ENCODE data around the gene MALRD1. TPM values are rescaled to one million over a fixed set of nuclear protein-coding genes. Genes with fewer than 3 reads are reported as not detected.

Gene MALRD1
- total RNA-seq, 2 experiments from 2014 or later, result not detected

DNA sequence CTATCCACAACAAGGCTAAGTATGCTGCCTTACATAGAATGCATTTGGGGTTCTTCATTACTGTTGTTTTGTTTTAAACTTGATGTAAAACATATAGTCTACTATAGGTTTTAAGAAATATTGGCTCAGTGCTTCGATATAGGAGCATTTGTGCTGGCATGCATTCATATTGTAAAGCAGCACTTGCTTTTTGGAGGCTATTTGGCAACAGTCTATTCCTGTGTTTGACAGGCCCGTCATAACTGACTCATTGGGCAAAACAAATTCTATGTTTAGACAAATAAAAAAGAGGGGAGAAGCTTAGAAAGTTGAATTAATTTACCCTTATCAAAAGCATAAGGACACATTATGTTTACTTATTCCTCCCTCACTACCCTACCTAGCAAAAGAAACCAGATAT lies 729.2 kb downstream of the MALRD1 start:
- ChIA-PET POLR2A (no interaction called here), CTCF (no interaction called here)
- Mint-ChIP-seq H3K4me1 (ENCODE audit: low read depth) (no peaks in the 10 kb centered on the region), H3K27me3 (no peaks in the 10 kb centered on the region), H3K36me3 (ENCODE audit: low read depth) (no peaks in the 10 kb centered on the region), H3K27ac (no peak overlapping the region), H3K4me3 (no peak overlapping the region), H3K9me3 (peaks cover 2% of the 10 kb centered on the region)
- TF ChIP-seq, protein P1, sequence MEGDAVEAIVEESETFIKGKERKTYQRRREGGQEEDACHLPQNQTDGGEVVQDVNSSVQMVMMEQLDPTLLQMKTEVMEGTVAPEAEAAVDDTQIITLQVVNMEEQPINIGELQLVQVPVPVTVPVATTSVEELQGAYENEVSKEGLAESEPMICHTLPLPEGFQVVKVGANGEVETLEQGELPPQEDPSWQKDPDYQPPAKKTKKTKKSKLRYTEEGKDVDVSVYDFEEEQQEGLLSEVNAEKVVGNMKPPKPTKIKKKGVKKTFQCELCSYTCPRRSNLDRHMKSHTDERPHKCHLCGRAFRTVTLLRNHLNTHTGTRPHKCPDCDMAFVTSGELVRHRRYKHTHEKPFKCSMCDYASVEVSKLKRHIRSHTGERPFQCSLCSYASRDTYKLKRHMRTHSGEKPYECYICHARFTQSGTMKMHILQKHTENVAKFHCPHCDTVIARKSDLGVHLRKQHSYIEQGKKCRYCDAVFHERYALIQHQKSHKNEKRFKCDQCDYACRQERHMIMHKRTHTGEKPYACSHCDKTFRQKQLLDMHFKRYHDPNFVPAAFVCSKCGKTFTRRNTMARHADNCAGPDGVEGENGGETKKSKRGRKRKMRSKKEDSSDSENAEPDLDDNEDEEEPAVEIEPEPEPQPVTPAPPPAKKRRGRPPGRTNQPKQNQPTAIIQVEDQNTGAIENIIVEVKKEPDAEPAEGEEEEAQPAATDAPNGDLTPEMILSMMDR (IDR thresholded peaks at IDR 0.05), result no peak
- no peak for ATAC-seq (ENCODE audit: poor library complexity)
- no peak for DNase-seq
- Histone ChIP-seq H3K27ac (ENCODE audit: low read depth in 1 of 2, low read length in 2 of 2) (no peak overlapping the region), H3K4me3 (ENCODE audit: low read length) (no peak overlapping the region), H3K36me3 (ENCODE audit: insufficient read depth, low read length) (no peaks in the 10 kb centered on the region), H3K9me3 (ENCODE audit: control insufficient read depth in 1 of 2, insufficient read depth in 1 of 2, low read length in 2 of 2) (no peaks in the 10 kb centered on the region), H3K4me1 (ENCODE audit: insufficient read depth, low read length) (no peaks in the 10 kb centered on the region), H3K27me3 (ENCODE audit: control insufficient read depth in 1 of 2, insufficient read depth in 2 of 2, low read length in 2 of 2) (no peaks in the 10 kb centered on the region)
- intact Hi-C loops (cut with DNase I, micrococcal nuclease), result no loop called here

DNA sequence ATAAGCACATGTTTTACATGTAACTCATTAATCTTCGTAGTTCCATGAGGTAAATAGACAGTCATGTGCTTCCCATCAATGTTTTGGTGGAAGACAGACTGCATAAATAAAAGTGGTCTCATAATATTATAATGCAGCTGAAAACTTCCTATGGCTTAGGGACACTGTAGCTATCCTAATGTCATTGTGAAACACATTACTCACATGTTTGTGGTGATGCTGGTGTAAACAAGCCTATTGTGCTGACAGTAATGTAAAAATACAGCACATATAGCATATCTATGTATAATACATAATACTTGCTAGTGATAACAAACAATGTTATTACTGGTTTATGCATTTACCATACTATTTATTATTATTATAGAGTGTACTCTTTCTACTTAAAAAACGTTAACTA lies 730.4 kb downstream of the MALRD1 start:
- no peaks in the 10 kb centered on the region for H3K4me1 Mint-ChIP-seq (ENCODE audit: low read depth)
- no peak overlapping the region for H3K4me3 Mint-ChIP-seq
- no peak for DNase-seq
- Histone ChIP-seq H3K4me1 (ENCODE audit: insufficient read depth, low read length) (no peaks in the 10 kb centered on the region), H3K9me3 (ENCODE audit: control insufficient read depth in 1 of 2, insufficient read depth in 1 of 2, low read length in 2 of 2) (no peaks in the 10 kb centered on the region), H3K27me3 (ENCODE audit: control insufficient read depth in 1 of 2, insufficient read depth in 2 of 2, low read length in 2 of 2) (no peaks in the 10 kb centered on the region), H3K27ac (ENCODE audit: low read depth in 1 of 2, low read length in 2 of 2) (no peak overlapping the region), H3K4me3 (ENCODE audit: low read length) (no peak overlapping the region), H3K36me3 (ENCODE audit: insufficient read depth, low read length) (no peaks in the 10 kb centered on the region)
- no peak for ATAC-seq (ENCODE audit: poor library complexity)
- TF ChIP-seq, protein P1 (IDR thresholded peaks at IDR 0.05), result no peak
- ChIA-PET CTCF (no interaction called here), POLR2A (no interaction called here)
- H3K27ac Mint-ChIP-seq, result no peak overlapping the region
- H3K27me3 Mint-ChIP-seq, result no peaks in the 10 kb centered on the region
- H3K9me3 Mint-ChIP-seq, result peaks cover 2% of the 10 kb centered on the region
- intact Hi-C loops (cut with DNase I, micrococcal nuclease), result no loop called here
- no peaks in the 10 kb centered on the region for H3K36me3 Mint-ChIP-seq (ENCODE audit: low read depth)

DNA sequence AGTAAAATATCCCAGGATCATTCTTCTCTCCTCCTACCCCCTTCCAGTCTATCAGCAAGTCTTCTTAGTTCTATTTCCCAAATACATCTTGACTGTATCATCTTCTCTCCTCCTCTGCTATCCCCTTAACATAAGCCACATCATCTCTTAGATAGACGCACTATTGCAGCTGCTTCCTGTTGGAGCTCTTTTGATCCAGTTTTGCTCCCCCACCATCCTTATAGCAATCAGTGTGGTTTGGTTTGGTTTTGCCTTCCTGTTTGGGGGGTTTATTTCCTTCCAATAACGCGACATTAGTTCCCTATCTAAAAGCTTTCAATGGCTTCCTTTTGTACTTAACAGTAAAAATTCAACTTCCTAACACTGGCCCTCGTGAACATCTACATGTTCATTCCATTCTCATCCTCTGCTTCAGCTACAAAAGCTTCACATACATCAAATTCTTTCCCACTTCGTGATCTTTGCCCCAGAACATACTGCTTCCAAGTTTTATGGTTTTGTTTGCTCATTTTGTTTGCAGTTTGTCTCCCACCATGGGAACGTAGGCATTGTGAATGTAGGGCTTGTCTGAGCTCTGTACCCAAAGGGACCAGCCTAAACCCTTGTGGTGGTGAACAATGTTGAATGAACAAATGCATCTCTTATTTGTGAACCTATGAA lies 734.0 kb downstream of the MALRD1 start:
- Histone ChIP-seq H3K4me1 (ENCODE audit: insufficient read depth, low read length) (no peaks in the 10 kb centered on the region), H3K9me3 (ENCODE audit: control insufficient read depth in 1 of 2, insufficient read depth in 1 of 2, low read length in 2 of 2) (no peaks in the 10 kb centered on the region), H3K27me3 (ENCODE audit: control insufficient read depth in 1 of 2, insufficient read depth in 2 of 2, low read length in 2 of 2) (no peaks in the 10 kb centered on the region), H3K27ac (ENCODE audit: low read depth in 1 of 2, low read length in 2 of 2) (no peak overlapping the region), H3K36me3 (ENCODE audit: insufficient read depth, low read length) (no peaks in the 10 kb centered on the region), H3K4me3 (ENCODE audit: low read length) (no peak overlapping the region)
- no peaks in the 10 kb centered on the region for H3K36me3 Mint-ChIP-seq (ENCODE audit: low read depth)
- DNase-seq (no peak), ATAC-seq (ENCODE audit: poor library complexity) (no peak)
- intact Hi-C loops (cut with DNase I, micrococcal nuclease), result no loop called here
- ChIA-PET POLR2A (no interaction called here), CTCF (no interaction called here)
- no peaks in the 10 kb centered on the region for H3K4me1 Mint-ChIP-seq (ENCODE audit: low read depth)
- H3K4me3 Mint-ChIP-seq, result no peak overlapping the region
- TF ChIP-seq, protein P1 (IDR thresholded peaks at IDR 0.05), result no peak
- no peaks in the 10 kb centered on the region for H3K27me3 Mint-ChIP-seq
- H3K27ac Mint-ChIP-seq, result no peak overlapping the region
- H3K9me3 Mint-ChIP-seq, result peaks cover 2% of the 10 kb centered on the region

Data from CD4-positive, alpha-beta T cell (primary cell).